Activated CD8-positive, alpha-beta memory T cell treated with anti-CD3 and anti-CD28 coated beads for 48 hours (primary cell): Measurements from ENCODE around the gene GSS.

Source experiments
- DNase-seq, 3 experiments: peaks; one replicate each; pipeline ENCODE4 v3.0.0-alpha.2; 2020; ENCODE audit warnings: low read depth in 2 of 3, low spot score in 2 of 3

GSS gene

DNA sequence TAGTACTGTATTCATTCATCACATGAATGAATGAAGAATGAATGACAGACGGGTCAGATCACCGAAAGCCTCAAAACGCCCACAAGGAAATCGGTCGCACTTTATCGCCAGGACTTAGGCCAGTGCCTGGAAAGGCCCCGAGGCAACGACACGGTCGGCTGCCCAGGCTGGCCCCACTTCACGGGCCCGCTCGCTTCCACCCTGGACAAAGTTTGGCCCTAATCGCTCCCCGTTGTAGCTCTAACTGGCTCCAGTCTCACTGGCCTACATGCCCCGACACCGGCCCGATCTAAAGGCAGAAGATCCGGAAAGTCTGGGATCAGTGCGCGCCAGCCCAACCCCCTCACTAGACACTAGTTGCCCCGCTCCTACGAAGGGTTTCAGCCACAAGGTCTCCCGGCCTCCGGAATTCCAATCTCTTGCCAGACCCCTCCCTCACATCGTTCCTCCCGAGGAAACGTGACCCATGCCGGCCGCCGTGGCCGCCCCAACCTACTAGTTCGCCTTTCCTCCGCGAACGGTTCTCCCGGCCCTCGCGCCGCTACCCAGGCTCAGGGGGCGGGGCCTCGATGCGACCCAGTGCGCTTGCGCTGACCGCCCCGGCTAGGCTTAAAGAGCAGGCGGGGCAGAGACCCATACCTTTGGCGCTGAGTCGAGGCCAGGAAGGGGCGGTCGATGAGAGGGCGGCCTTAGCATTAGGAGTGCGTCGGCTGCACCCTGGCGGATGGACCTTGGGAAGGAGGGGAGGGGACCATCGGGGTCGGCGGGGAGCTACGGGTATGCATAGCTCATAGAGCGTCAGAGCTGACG is at the start of gene GSS, which contains the start of gene MYH7B:
GSS (minus strand) TSS at position 576 of the 810 bp plus-strand sequence. CDS start 3,954 bp downstream, outside the sequence.
MYH7B (plus strand) TSS at position 638 of the 810 bp plus-strand sequence. CDS start 22,138 bp downstream, outside the sequence.
- peak; percentile 96 to 99 (median 97) for DNase-seq

DNA sequence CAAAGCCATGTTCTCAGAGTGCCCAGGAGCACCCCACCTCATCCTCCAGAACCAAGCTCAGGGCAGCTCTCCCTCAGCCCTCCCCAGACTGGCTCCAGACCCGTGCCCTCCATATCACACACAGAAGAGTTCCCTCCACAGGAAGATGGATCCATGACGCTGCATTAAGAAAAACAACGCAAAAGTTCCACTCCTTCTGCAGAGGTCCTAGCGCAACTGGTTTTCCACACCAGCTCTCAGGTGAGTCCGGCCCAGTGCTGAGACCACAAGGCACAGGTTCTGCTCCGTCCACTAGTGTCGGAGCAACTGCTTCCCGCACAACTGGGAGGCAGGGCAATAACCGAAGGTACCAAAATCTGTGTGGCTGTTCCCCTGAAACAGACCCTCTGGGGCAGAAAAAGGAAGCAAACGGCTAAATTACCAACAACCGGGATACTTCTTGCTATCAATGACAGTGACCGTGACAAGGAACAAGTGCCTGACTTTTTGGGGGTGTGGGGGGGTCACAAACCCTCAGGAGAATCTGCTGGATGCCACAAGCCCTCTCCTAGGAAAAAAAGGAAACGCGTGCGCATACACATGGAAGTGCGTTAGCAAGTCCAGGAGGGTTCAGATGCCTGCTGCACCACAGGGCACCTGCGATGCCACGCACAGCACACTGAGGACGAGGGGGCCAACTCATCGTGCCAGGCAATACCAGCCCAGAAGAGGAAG is 49.3 kb upstream of the GSS start:
- no peak for DNase-seq

DNA sequence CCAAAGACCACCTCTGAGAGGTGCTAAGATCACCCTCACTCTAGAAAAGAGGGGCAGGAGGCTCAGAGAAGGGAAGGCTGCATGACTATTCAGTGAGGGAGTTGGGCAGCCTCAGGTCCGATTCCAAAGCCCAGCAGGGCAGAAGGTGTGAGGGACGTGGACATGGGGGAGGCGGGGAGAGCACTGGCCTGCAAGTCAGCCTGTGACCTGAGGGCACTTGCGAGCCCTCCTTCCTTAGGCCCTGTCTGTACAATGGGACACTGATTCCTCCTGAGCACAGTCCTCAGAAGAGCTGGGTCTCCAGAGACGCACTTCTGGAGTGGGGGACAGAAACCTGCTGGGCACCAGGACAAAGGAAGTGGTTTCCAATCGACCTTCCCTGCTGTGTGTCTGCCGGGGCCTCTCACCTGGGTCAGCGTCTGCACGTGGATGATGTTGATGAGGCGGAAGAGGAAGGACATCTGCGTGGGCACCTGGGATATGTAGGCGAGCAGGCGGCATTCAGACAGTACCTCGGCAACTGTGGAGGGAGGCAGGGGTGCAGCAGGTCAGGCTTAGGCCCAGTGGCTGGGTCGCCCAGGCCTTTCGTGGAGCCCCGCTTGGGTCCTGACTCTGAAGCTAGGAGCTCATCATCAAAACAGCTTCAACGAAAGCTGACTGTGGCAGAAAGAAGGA is 48.6 kb upstream of the GSS start:
- DNase-seq, result no peak

DNA sequence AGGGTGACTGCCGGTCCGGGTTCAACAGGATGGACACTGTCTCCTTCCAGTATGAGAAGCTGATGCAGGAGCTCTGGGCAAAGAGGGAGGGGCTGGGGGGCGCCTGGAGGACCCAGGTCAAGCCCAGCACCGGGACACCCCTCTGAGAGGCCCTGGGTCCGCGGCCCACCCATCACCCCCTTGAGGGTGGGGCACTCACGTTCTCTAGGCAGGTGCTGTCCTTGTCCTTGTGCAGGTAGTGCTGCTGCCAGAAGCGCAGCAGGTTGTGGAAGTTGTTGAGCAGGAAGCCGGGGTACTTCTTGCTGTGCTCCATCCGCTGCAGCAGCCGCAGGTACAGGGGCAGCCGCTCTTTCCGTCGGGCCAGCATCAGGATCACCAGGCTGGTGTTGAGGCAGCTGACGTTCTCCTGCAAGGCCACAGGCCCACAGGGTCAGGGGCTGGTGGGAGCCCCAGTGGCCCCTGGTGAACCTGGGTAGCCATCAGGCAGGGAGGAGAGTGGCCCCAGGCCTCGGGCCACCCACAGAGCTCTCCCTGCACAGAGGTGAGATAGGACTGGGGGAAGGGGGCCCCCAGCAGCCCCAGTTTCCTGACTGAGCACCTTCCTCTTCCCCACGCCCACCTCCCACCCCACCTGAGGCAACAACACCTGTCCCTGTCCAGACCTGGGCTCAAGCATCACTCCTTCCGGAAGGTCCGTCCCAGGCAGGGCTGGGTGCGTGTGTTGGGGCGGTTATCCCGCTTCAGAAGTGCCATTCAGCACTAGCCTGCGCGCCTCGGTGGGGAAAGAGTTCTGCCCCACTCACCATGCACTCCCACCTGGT is 47.8 kb upstream of the GSS start:
- DNase-seq, result no peak

DNA sequence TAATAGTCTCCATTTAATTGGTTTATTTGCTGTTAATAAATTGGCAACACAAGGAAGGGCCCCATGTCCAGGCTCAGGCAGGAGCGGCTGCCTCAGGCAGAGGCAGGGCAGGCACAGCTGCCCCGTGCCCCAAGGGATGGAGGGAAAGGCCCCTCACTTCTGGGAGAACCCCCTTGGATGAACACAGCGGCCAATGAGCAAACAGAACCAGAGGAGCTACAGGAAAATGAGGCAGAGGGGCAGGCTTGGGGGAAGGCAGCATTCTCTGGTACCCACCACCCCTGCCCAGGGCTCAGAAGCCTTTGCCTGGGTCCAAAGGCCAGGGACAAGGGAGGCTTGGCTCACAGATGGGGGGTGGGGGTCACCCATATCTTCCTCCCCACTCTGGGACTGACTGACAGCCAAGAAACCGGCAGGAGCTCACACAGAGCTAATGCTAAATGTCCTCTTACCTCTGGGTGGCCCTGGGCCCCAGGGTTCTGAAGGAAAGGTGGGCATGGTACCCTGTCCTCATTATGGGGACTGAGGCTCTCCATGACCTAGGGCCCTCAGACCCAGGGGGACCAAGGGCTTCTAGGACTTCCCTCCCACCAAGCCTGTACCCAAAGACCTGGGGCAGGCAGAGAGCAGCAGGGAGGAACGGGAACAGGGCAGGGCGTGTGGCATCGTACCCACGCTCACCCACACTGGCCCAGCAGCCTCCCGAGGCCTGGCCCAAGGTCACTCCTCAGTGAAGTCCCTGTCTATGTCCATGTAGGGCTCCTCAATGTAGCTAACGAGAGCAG is 47.0 kb upstream of the GSS start:
- DNase-seq, result no peak

DNA sequence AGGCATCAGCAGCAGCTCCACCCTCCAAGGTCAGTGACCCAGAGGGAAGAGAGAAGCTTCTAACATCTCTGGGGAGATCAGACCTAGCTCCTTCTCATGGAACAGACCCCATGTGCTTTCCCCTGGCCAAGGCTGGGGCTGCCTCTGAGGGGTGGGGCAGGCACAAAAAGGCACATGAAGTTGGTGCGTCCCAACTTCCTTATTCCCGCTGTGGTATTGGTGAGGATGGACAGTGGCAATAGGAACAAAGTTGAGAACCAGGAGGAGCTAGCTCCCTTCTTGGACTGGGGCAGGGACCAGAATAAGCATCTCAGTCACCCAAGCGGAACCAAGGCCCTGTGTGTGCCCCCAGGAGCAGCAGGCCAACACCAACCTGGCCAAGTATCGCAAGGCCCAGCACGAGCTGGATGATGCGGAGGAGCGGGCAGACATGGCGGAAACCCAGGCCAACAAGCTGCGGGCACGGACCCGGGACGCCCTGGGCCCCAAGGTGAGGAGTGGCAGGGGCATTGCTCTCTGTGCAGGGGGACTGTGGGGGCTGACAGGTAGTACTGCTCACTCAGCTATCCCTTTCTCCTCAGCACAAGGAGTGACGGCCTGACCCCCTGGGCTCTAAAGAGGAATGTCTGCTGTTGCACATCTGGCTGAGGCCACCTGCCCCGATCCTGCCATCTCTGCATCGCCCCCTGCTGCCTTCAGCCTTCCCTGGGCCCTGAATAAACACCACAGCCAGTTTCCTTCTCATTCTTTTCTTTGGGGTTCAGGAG is 46.2 kb upstream of the GSS start:
- DNase-seq, result no peak

DNA sequence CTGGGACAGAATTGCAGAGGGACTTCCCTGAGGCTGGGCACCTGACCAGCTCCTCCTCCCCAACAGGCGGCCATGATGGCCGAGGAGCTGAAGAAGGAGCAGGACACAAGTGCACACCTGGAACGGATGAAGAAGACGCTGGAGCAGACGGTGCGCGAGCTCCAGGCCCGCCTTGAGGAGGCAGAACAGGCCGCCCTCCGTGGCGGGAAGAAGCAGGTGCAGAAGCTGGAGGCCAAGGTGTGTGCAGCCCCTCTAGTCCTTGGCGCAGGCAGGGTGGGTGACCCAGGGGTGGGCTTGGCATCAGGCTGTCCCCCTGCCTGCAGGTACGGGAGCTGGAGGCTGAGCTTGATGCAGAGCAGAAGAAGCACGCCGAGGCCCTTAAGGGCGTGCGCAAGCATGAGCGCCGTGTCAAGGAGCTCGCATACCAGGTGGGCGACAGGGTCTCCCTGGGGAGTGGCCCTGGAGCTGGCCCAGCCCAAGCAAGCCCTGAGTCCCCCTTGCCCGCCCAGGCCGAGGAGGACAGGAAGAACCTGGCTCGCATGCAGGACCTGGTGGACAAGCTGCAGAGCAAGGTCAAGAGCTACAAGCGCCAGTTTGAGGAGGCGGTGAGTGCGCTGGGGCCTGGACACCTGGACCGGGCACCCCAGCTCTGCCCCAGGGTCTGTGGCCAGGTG is 45.5 kb upstream of the GSS start:
- DNase-seq, result no peak

DNA sequence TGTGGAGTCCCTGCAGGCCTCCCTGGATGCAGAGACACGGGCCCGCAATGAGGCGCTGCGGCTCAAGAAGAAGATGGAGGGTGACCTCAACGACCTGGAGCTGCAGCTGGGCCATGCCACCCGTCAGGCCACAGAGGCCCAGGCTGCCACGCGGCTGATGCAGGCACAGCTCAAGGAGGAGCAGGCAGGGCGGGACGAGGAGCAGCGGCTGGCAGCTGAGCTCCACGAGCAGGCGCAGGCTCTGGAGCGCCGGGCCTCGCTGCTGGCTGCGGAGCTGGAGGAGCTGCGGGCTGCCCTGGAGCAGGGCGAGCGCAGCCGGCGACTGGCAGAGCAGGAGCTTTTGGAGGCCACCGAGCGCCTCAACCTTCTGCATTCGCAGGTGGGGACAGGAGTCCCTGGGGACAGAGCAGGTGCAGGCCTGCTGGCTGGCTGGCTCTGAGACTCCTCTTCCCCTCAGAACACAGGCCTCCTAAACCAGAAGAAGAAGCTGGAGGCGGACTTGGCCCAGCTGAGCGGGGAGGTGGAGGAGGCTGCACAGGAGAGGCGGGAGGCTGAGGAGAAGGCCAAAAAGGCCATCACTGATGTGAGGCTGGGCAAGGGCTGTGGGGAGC is 44.8 kb upstream of the GSS start:
- no peak for DNase-seq

DNA sequence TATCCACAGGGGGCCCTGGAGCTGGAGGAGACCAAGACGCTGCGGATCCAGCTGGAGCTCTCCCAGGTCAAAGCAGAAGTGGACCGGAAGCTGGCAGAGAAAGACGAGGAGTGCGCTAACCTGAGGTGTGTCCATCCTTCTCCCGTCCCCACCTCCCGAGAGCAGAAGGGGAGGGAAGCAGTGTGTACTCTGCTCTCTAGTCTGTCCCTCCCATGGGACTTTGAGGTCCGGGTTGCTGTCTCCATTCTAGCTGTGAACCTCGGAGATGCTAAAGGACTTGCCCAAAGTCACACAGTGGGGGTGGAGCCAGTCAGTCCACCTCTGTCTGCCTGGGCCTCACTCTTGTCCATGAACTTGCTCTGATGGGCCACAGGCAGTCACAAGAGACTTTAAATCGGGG is 44.2 kb upstream of the GSS start:
- no peak for DNase-seq

DNA sequence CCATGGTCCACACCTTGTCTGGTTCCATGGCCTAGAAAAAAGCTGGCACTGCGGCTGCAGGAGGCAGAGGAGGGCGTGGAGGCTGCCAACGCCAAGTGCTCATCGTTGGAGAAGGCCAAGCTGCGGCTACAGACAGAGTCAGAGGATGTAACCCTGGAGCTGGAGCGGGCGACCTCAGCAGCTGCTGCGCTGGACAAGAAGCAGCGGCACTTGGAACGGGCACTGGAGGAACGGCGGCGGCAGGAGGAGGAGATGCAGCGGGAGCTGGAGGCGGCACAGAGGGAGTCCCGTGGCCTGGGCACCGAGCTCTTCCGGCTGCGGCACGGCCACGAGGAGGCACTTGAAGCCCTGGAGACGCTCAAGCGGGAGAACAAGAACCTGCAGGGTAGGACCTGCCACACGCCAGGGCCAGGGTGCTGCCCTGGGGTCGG is 43.4 kb upstream of the GSS start:
- no peak for DNase-seq

DNA sequence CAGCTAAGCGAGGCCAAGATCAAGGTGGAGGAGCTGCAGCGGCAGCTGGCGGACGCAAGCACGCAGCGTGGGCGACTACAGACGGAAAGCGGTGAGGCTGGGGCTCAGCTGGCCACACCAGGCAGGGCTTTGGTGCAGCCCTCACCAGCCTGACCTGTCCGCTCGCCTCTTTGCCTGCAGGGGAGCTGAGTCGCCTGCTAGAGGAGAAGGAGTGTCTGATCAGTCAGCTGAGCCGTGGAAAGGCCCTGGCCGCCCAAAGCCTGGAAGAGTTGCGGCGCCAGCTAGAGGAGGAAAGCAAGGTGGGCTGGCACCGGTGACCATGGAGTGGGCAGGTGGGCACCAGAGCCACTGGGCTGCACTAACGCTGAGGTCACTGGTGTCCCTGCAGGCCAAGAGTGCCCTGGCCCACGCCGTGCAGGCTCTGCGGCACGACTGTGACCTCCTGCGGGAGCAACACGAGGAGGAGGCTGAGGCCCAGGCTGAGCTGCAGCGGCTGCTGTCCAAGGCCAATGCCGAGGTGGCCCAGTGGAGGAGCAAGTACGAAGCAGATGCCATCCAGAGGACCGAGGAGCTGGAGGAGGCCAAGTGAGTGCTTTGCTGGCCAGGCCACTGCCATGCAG is 42.8 kb upstream of the GSS start:
- no peak for DNase-seq

DNA sequence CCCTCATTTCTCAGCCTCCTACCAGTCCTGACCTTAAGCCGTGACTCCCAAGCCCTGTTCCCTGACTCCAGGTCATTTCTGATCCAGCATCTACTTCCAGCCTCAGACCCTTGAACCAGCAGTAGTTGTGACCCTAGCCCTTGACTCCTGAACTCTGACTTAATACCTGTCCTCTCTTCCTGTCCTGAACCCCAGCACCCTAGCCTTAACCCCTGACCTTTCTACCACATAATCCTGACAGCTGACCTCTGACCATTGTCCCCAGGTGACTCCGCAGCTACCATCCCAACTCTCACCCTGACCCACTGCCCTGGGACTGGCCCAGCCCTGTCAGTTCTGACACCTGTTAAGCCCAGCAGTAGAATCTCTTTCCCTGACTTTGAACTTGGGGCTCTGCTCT is 42.2 kb upstream of the GSS start:
- DNase-seq, result no peak

DNA sequence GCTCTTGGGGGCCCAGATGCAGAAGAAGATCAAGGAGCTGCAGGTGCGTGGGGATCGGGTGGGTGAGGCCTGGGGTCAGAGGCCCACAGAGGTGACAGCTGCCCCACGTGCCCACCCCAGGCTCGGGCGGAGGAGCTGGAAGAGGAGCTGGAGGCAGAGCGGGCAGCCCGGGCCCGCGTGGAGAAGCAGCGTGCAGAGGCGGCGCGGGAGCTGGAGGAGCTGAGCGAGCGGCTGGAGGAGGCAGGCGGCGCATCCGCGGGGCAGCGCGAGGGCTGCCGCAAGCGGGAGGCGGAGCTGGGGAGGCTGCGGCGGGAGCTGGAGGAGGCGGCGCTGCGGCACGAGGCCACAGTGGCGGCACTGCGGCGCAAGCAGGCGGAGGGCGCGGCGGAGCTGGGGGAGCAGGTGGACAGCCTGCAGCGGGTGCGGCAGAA is 41.5 kb upstream of the GSS start:
- DNase-seq, result no peak

DNA sequence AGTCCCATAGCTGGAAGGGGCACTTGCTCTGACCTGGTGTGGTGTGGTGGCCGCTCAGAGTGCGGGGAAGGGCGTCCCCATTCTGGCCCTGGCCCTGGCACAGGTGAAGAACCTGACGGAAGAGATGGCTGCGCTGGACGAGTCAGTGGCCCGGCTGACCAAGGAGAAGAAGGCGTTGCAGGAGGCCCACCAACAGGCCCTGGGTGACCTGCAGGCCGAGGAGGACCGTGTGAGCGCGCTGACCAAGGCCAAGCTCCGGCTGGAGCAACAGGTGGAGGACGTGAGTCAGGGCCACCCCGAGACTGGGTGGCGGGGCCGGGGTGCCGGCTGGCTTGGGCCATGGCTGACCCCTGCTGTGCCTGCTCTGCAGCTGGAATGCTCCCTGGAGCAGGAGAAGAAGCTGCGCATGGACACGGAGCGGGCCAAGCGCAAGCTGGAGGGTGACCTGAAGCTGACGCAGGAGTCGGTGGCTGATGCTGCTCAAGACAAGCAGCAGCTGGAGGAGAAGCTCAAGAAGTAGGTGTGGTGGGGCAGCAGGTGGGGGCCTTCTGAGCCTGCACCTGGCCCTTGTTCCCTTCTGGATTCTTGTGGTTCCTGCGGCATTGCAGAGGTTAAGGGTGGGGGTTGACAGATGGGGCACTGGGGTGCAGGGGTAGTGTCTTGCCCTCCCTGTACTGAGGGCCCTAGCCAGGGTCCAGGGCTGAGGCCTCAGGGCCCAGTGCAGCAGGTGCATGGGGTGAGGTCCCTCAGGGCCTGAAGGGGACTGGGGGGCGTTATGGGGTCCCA is 40.8 kb upstream of the GSS start:
- DNase-seq, result no peak

DNA sequence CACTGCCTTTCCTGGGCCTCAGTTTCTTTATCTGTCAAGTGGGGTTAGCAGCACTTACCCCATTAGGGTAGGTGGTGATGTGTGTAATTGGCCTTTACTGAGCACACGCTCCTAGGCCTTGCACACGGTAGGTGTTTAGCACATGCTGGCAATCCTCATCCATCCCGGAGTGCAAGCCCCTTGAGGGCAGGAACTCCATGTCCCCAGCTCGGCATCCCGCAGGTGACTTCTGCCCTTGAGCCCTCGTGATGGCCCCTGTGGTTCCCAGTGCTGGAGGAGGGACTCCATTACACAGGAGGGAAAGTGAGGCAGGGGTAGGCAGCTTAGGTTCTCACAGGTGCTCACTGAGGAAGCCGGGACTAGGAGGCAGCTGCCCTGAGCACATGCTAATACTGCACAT is 40.1 kb upstream of the GSS start:
- no peak for DNase-seq

DNA sequence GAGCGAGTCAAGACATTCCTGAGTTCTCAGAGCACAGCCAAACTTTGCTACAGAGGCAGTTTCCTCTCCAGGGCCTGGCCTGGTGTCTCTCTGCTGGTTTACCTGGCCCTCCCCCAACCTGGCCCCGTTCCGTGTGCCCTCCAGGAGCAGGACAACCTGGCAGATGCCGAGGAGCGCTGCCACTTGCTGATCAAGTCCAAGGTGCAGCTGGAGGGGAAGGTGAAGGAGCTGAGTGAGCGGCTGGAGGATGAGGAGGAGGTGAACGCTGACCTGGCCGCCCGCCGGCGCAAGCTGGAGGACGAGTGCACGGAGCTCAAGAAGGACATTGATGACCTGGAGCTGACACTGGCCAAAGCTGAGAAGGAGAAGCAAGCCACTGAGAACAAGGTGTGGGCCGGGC is 39.6 kb upstream of the GSS start:
- no peak for DNase-seq

DNA sequence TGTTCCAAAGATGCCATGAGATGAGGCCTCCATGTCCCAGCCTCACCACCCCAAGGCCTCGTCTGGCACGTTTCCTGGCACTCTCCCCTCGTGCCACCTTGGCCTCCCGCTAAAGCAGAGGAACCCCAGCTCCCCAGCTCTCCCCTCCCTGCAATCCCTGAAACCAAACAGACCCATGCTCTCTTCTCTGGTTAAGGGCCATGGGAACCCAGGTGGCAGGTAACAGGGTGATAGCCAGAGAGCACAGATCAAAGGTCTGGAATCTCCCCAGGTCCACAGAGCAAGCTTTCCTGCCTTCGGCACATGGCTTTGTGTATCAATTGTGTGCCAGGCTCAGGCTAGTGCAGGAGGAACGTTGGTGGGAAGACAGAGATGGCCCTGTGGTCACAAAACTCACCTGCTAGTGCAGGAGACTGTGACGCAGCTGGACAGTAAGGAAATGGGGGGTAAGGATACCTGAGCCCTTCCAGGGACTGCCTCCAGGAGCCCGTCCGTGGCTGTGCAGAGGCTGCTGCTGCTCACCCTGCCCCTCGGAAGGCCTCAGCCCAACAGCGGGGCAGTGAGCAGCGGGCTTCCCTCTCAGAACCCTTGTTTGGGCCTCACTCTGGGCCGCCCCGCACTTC is 39.0 kb upstream of the GSS start:
- DNase-seq, result no peak
